HG02885 (cell line): ENCODE results near the gene PHC2.

Experiments used
- ATAC-seq: cut with Tn5 transposase; IDR thresholded peaks from one replicate; pipeline ENCODE4 v1.9.1; 2021; ENCODE audit warnings: mild to moderate bottlenecking; ENCODE audit not compliant: unreplicated experiment, poor library complexity

Gene PHC2

GRCh38 chr1:33357099-33357498 is 73.8 kb downstream of the PHC2 start:
- no peak for ATAC-seq

- no peak for ATAC-seq
Measured at GRCh38 chr1:33354707-33355316, 76.1 kb downstream of the PHC2 start.

GRCh38 chr1:33353531-33353930 is 77.4 kb downstream of the PHC2 start:
- no peak for ATAC-seq

GRCh38 chr1:33351281-33351660 is 79.6 kb downstream of the PHC2 start:
- ATAC-seq = no peak

- no peak for ATAC-seq
Measured at GRCh38 chr1:33350611-33351280, 80.1 kb downstream of the PHC2 start.

- peak; percentile 80 for ATAC-seq
Measured at GRCh38 chr1:33349778-33350610, 80.9 kb downstream of the PHC2 start.

GRCh38 chr1:33349081-33349759 is 81.7 kb downstream of the PHC2 start:
- peak; percentile 33 for ATAC-seq

- no peak for ATAC-seq
Measured at GRCh38 chr1:33348676-33349080, 82.2 kb downstream of the PHC2 start.

GRCh38 chr1:33348194-33348593 is 82.7 kb downstream of the PHC2 start:
- no peak for ATAC-seq

GRCh38 chr1:33347650-33347992 is 83.3 kb downstream of the PHC2 start:
- no peak for ATAC-seq

- no peak for ATAC-seq
Measured at GRCh38 chr1:33346927-33347649, 83.8 kb downstream of the PHC2 start.

GRCh38 chr1:33346533-33346926 is 84.4 kb downstream of the PHC2 start:
- ATAC-seq = no peak

- ATAC-seq = no peak
Measured at GRCh38 chr1:33344896-33345560, 85.9 kb downstream of the PHC2 start.

- no peak for ATAC-seq
Measured at GRCh38 chr1:33343539-33343938, 87.4 kb downstream of the PHC2 start.

GRCh38 chr1:33342041-33342723 is 88.7 kb downstream of the PHC2 start:
- no peak for ATAC-seq

- ATAC-seq = no peak
Measured at GRCh38 chr1:33341190-33341589, 89.7 kb downstream of the PHC2 start.

GRCh38 chr1:33339413-33339812 is 91.5 kb downstream of the PHC2 start:
- no peak for ATAC-seq

GRCh38 chr1:33338440-33339211 is 92.3 kb downstream of the PHC2 start:
- no peak for ATAC-seq

GRCh38 chr1:33338048-33338439 is 92.9 kb downstream of the PHC2 start:
- no peak for ATAC-seq
